NCI-H226 (cell line): ENCODE measurements around the gene COL20A1.

Experiments used
- DNase-seq: peaks from one replicate; pipeline ENCODE4 v3.0.0-alpha.2; 2015

Gene COL20A1

DNA sequence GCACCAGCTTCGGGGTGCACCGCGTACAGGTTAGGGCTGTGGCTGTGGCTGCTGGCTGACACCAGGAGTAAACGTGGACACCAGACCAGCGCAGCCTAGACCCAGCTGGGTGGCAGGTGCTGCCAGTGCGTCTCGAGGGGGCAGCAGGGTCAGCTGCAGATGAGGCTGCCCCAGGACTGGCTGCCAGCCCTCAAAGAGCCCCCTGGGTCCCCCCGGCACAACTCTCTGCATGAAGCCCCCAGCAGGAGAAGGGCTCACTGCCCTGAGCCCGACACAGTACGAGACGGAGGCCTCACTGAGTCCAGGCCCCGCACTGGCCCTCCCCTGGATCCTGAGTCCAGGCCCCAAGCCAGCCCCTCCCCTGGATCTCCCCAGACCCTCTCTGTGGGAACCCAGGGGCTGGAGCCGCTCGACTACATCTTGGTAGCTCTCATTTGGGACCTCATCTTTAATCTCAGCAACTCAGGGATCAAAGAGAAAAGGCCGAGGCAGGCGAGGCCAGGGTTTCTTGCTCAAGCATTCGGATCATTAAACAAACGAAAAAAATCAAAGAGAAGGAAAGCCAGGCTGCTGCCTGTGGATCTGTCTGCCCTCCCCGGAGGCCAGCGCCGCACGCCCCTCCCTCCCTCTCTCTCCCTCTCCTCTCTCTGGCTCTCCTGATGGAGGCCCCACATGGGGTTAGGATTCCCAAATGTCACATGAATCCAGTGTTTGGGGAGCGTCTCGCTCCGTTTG lies 31.8 kb upstream of the COL20A1 start:
- DNase-seq: no peak

DNA sequence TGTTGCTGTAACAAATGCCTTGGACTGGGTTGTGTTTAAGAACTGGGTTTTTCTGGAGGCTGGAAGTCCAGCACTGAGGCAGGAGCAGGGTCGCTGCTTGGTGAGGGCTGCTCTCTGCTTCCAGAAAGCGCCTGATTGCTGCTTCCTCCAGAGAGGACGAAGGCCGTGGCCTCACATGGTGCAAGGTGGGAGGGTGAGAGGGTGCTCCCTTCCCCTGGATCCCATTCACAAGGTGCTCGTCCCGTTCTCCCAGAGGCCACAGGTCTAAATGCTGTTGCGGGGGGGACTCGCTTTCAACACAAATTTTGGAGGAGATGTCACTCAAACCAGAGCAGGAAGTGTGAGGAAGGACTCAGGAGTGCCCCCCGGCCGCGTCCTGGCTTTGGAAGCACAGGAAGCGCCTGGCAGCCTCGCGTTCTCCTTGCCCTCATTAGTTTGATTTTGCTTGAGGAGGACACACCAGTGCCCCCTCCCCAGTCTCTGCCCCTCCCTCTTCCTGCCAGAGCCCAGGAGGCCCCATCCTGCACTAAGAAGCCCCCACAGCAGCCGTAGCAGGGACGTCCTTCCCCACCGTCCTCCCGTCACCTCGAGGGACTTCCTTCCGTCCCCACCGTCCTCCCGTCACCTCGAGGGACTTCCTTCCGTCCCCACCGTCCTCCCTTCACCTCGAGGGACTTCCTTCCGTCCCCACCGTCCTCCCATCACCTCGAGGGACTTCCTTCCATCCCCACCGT lies 31.0 kb upstream of the COL20A1 start:
- DNase-seq: no peak

DNA sequence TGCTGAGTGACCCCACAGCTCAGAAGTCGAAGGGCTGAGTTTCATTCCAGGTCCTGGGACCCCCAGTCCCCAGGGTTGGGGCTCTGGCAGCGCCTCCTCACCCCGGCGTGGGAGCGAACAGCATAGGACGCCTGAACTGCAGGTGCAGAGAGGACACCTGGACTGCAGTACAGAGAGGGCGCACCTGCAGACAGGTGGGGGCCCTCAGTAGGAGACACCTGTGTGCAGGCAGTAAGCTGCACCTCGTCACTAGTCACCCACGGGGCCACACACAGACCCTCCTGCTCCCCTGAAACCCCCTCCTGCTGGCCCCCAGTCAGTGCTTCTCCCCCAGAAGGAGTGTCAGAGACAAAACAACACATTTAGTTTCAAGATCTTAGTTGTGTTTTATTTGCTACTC lies 30.1 kb upstream of the COL20A1 start:
- no peak for DNase-seq

DNA sequence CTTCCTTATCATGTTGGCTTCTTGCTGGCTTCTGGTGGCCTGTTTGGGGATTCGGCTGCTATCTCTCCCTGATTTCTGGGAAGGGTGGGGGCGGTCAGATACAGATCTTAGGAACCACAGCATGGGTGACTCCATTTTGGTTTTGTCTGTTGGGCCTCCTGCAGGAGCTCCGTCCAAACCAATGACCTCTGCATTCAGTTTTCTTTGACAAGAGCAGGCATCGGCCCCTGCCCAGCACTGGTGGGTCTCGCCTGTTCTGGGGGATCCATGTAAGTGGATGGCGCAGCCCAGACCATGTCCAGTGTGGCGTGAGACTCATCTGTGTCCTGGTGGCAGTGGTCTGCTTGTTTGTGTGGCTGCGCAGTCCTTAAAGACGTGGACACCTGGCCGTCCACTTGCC lies 29.0 kb upstream of the COL20A1 start:
- no peak for DNase-seq

DNA sequence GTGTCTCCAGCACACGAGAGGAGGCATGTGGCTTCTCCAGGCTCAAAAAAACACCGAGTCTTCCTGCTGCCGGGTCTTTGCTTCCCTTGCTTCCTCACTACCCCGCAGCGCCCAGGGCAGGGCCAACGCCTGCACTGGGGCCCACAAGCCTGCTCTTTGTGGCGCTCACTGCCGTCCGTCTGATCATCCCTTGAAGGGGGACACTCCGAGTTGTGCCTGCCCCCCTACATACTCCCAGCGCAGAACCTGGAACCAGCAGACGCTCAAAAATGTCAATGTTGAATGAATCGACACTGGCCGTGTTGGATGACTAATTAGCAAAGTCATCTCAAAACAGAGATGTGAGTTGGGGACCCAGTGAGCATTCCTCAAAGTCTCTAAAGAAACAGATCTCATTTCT lies 28.5 kb upstream of the COL20A1 start:
- no peak for DNase-seq

DNA sequence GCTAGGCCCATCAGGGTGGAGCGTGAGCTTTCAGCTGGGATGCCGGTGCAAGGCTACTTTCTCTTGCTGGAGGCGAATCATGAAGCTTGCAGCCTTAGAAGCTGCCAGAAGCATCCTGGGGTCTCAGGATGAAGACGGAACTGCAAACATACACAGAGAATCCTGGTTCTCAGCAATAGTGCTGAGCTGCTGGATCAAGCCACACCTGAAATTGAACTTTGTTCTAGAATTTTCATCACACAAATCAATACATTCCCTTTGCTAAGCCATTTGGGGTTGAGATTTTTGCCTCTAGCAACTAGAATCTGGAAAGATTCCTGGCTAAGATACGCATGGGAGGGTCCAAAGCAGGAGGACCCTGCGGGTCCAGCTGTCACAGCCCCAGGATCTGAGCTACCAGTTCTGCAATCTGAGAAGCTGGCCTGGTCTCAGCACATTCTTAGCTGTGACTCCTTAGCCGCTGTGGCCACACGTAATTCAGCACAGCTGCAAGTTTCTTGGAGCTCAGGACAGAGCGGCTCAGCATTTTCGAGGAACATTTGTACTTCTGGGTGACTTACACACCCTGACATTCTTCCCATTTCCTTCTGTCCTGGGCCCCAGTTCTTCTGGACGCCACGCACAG lies 27.0 kb upstream of the COL20A1 start:
- no peak for DNase-seq

DNA sequence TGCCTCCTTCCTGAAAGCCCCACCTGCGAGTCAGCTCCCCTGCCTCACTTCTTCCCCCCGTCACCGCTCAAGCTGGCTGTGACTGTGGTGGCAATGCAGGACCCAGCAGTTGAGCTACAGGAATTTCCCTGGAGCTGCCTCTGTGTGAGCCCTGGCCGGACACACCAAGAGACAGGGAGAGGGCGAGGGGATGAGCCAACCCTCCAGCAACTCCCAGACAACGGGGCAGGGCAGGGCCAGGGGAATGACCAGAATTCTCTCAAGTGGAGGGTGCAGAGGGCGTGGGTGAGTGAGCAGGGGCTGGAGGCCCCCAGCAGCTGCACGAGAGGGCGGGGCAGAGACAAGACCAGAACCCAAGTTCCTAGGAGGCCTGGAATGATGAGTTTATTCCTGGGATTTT lies 25.3 kb upstream of the COL20A1 start:
- DNase-seq: no peak

DNA sequence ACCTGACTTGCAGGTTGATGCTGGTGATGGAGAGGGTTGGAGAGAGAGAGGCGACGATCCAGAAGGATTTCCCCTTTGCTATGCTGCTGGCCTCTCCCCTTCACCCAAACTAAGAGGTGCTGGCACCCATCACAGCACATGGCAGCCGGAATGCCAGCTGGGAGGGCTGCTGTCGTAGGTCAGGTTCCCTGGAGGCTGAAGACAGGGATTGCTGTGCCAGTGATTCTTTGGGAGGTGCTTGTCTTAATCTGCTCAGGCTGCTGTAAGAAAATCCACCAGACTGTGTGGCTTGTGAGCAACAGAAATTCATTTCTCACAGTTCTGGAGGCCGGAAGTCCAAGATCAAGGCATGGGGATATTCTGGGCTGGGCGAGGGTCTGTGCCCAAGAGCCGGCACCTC lies 24.7 kb upstream of the COL20A1 start:
- no peak for DNase-seq

DNA sequence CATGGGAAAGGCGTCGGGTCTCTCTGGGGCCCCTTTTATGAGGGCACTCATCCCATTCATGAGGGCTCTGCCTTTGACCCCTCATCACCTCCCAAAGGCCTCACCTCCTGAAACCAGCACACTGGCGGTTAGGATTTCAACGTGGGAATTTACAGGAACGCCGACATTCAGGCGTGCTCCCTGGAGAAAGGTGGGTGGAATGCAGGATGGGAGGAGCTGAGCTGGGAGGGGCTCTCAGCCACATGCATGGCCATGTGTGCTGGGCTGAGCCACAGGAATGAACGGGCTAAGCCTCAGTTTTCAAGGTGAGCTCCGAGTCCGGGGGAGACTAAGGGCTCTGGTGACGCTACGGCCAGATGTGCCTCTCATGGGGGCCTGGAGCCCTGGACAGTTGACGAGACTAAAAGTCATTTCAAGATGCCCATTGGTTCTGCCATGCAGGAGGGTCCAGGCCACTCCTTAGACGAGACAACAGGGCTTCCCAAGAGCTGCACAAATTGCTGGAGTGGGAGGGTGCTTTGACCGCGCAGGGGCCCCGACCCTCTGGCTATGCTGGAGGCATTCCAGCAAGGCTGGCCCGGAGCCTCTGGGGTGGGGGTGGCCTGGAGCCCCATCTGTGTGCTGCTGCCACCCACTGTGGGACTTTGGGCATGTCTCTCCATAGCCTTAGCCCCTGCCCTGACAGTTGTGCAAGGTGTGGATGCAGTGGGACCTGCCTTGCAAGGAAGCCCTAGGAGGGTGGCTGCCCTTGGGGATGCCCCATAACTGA lies 24.1 kb upstream of the COL20A1 start:
- DNase-seq: no peak

DNA sequence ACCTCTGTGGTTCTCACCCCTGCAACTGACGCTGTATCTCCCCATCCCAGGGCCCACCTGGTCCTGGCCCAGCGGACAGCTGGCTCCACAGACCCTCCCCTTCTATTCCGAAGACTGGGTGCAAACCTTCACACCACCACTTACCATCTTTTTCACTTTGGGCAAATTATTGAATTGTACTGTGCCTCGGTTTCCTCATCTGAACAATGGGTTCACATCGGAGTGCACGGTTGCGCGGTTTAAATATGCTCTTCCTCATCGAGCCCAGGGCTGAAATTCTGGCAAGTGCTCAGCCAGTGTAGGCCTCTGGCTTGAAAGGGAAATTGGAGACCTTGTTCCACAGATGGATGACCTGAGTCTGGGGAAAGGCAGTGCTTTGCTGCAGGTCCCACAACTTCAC lies 23.3 kb upstream of the COL20A1 start:
- DNase-seq: no peak

DNA sequence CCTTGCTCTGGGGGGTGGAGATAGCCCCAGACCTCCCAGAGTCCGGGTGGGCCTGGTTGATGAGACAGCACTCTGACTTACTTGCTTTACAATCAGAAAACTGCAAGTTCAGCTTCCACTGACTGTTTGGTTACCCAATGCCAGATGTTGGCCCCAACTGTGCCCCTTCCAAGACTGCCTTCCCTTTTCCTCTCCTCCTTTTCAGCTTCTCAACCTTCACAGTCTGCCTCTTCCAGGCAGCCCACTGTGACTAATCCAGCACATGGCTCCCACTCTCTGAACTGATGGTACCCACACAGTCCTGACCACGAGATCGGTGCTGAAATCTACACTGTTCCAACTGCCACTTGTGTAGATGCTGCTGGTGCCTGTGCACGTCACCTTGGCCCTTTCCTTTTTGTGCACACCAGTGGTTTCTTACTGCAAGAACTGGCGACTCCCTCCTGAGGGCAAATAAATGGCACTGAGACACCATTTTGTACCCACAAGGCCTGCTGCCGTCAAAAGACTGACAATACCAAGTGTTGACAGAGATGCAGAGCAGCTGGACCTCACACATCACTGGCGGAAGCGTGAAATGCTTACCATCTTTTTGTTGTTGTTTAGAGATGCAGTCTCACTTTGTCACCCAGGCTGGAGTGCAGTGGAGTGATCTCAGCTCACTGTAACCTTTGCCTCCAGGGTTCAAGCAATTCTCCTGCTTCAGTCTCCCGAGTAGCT lies 22.2 kb upstream of the COL20A1 start:
- no peak for DNase-seq

DNA sequence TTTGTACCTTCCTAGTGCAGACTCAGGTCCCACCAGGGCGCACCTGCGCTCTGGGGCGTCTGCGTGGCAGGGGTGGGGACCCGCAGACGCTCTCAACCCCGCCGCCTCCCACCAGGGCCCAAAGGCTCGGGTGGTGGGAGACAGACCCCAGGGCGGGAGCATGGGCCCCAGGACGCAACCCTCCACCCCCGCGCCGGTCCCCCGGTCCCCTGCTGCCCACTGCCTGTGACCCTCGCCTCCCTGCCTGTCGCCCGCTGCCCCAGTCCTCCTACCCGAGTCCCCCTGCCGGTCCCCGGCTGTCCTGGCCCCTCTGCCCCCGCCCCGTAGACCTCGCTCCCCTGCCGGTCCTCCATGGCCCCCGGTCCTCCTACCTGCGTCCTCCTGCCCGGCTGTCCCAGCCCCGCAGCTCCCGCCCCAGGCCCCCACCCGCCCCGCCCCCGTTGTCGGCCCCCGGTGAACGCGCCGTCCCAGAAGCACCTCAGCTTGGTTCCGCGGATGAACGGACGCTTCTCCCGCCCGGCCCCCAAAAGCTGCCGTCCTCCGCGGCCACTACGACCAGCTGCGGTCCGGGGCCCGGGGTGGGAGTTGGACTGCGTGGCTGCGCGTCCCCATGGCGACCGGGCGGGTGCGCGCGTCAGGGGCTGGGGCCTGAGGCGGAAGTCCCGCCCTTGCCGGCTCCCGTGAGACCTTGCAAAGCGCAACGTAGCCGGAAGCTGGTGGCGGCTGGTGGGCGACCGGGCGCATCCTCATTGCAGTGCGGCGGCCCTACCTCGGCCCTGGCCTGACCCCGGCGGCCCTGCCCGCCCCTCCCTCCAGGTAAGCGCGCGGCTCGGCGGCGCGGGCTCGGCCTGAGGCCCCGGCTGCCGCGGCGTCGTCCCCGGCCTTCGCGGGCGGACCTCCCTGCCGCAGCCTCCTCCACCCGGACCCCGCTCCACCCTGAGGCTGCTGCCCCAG lies 20.6 kb upstream of the COL20A1 start, which contains the start of gene ARFGAP1:
ARFGAP1 (plus strand) TSS at position 709 of the 954 bp plus-strand sequence. CDS start 2,768 bp downstream, outside the sequence.
- DNase-seq: peak; percentile 85

DNA sequence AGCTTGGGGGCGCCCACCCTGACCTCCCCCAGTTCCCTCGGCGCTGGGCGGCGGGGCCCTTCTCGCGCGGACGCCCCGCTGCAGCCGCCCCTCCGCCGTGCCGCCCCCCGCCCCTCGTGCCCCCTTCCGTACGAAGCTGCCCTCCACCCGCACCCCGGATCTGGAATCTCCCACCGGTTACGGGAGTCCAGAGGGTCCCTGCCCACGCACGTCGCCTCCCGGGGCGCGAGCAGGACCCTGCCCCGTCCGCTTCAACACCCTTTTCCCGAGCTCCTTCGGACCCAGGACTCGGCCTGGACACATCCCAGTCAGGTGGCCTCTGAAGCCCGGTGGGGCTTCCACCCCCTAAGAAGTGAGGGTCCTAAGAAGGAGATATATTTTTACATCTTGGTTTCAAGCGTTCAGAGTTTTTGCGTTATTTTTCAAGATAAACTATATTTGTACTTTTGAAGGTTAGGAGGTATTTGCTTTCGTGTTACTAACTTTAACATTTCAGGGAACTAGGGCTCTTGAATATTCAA lies 19.9 kb upstream of the COL20A1 start:
- DNase-seq: no peak

DNA sequence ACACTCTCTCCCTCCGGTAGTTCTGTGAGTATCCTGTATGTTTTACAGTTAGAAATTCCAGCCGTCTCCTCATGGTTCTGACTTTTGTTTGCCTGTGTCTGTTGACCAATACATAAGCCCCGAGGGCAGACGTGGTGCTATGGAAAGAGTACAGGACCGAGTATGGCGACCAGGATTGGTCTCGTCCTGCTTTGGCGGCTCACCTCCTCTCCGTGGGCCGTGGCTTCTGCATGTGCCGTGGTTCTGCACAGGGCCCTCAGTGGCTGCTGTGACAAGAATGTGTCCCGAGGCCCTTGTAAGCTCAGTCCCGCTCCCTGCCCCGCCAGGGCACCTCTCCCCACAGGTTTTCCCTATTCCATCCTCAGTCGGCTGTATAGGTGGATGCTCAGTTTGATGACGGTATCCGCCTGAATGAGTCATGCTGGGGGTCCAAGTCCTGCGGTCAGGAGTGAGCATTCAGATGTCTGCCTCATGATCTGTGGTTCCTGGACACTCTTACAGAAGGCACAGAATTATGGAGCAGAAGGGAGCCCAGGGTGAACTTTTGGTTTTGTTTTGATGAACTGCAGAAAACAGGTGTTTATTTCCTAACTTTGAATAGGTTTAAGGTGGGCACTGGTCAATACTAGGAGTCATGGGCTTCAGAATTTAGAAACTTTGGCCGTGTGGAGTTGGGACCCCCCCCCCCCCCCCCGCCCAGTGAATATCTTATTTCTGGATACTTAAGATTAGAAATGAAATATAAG lies 19.2 kb upstream of the COL20A1 start:
- DNase-seq: peak; percentile 64

DNA sequence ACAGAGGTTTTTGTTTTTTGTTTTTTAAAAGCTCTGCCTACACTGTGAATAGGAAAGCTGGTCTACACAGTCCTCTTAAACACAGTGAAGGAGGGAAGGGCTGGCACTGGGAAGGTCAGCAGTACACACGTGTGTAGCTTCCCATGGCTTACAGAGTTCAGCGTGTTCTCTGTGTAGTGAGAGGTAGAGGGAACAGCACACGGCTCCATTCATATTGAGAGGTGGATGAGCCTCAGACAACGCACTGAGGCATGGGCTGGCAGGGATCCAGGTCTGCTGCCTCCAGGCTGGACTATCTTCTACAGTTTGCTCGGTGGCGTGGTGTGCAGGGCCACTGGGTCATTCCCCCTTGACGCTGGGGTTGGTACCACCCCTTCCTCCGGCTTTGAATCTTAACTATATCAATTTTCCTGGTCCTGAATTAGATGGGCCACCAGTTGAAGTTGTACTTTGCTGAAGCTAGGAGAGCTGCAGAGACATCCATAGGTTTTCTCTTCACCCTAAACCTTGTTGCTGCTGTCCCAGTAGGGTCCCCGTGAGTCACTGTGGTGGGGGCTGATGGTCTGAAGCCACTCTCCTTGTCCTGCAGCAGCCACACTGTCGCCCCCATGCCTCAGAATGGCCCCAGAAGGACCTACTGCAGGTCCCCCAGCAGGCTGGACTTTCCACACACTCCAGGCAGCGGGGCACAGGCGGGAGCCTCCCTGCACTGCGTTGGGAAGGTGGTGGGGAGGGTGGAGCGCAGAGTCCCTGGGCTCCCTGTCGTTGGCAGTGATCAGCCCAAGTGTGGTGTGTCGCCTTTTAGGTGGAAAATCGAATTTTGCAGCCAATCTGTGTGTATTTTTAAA lies 18.4 kb upstream of the COL20A1 start:
- DNase-seq: no peak

DNA sequence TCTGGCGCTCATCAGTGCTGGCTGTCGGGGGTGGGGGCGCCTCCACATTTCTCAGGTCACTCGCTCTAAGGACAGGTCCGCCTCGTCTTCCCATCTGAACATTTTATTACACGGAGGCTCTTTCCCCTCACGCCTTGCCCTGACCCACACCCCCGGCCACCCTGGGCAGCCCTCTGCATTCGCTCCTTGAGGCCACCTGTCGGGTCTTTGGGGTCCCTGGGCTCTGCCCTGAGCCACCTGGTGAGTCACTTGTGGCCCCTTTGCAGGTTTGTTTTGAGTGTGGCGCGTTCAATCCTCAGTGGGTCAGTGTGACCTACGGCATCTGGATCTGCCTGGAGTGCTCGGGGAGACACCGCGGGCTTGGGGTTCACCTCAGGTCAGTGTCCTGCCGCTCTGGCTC lies 17.2 kb upstream of the COL20A1 start:
- no peak for DNase-seq

DNA sequence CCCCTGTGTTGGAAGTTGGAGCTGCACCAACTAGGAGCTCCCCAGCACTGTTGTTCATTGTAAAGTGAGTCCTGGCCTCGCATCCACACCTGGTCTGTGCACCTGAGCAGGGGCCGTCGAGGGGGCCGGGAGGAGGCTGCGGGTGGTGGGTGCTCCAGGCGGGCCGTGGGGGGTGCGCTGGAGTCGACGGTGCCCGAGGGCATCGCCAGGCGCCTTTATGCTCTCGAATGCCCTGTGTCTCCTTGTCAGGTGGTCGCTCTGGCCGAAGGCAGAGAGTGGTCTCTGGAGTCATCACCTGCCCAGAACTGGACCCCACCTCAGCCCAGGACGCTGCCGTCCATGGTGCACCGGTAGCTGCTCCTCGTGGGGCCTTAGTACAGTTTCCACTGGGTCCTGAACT lies 16.0 kb upstream of the COL20A1 start:
- no peak for DNase-seq

DNA sequence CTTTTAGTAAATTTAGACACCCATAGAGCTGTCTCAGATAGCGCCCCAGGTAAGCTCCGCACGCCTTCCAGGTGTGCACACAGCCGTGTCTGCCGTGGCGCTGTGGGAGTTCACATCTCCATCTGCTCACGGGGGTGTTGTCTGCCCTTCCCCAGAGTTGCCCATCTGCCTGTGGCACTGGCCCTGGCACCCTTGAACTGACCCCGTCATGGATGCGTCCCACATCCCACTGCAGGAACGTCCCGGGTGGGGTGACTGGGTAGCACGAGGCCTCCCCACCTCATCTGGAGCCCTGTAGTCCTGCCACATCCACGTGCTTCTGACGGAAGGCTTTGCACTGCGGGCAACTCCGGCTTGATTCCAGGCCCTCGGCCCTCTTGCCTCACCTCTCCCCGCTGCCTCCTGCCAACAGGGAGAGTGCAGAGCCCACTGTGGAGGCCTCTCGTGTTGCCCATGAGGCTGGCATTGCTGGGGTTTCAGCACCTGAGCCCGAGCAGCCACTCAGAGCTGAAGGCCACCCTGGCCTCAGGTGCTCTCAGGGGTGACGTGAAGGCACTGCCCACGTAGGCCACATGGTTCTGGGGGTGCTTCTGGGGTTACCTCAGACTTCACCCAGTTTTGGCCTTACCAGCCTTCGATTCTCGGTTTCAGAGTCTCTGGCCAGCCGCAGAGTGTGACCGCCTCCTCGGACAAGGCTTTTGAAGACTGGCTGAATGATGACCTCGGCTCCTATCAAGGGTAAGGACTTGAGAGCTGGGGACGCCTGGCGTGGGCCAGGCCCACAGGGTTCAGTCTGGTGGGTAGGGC lies 15.3 kb upstream of the COL20A1 start:
- DNase-seq: no peak

DNA sequence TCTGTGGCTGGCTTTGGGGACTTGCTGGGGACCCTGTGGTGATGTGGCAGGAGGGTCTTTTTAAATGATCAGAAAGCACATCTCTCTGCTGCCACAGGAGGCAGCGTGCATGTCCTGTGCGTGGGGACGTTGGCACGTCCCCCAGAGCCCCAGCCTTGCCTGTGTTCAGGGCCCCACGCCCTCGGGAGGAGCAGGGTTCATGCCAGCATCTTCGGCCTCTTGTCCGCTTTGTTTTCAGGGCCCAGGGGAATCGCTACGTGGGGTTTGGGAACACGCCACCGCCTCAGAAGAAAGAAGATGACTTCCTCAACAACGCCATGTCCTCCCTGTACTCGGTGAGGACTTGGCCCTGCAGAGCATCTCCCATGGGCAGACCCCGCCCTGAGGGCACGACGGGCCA lies 14.3 kb upstream of the COL20A1 start:
- DNase-seq: no peak
